Measurements from ENCODE around the gene SLC35F3.
A peak's percentile ranks its signal among the peaks of the same experiment; 100 is the strongest.
"Not testable (repeated sequence)": the region's sequence is repeated elsewhere in the genome, so short reads cannot be mapped to it uniquely, and the experiment has no call there.

The SLC35F3 gene

DNA sequence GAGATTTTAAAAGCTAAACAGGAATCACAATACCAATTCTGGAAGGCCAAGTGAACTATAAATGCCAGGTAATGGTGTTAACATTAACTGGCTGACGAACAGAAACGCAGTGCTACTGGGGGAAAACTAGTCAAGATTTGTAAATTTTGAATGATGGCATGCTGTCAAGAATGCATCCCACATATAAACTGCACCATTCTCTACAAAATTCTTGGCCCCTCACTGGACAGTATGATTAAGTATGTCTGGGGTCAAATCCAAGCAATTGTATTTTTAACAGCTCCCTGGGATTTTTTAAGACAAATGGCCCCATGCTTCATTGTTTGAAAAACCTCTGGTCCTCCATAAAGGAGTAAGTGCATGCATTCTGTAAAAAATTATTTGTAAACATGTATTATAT is 395.6 kb downstream of the SLC35F3 start:
- no peak for DNase-seq

DNA sequence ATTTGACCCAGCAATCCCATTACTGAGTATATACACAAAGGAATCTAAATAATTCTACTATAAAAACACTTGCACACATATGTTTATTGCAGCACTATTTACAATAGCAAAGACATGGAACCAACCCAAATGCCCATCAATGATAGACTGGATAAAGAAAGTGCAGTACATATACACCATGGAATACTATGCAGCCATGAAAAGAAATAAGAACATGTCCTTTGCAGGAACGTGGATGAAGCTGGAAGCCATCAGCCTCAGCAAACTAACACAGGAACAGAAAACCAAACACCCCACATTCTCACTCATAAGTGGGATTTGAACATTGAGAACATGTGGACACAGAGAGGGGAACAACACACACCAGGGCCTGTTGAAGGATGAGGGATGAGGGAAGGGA is 397.2 kb downstream of the SLC35F3 start:
- not testable (repeated sequence) for DNase-seq

DNA sequence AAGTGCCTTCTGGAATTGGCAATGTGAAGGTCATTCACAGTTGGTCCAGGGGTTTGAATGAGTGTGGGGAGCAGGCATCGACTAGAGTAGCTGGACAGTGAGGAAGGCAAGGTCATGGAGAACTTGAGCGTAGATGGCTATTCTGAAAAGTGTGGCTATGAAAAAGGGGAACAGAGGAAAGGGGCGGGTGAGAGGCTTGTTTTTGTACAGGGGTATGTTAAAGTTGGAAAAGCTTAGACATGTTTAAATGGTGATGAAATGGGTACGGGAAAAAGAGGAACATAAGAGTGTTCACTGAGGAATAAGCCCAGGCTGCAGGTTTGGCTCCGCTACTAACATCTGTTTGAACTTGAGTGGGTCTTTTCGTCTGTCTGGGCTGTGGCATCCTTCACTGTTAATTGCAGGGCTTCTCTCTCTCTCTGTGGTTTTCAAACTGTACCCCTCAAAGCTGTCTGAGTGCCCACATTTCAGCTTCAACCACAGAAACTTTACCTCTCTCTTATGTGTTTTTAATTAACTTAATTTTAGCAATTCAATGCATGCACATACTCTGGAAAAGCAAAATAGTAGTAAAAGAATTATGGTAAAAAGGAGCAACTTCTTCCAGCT is 398.0 kb downstream of the SLC35F3 start:
- no peak for DNase-seq

DNA sequence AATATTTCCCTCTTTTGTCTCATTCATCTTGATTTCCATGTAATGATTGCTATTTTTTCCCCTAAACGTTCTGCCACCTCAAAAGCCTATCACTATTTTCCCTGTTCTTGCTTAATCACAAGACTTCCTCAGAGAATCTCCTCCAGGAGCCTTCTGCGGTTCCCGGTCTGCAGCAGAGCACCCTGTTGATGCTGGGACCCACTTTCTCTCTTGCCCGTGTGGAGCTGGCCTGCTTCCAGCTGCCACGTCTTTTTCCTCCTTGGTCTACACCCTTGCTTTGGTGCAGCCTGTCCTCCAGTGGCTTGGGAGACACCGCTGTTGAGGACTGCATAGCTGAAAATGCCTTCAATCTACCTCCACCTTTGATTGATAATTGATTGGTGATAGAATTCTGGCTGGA is 398.8 kb downstream of the SLC35F3 start:
- DNase-seq, result no peak

DNA sequence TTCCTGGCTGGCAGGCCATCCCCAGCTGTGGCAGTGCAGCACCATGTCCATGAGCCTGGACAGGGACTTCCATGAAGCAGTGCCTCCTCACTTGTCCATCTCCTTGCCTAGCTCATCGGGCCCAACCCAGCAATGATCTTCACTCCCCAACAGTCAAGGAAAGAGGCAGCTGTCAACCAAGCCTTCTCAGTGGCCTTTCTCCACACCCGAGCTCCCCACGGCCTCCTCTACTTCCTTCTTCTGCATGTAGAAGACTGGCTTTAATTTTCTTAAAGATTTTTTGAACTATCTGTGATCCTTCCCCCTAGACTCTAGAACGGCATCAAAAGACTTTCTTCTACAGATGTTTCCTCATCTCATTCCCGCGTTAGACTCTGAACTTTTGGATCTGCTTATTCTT is 403.2 kb downstream of the SLC35F3 start:
- no peak for DNase-seq

DNA sequence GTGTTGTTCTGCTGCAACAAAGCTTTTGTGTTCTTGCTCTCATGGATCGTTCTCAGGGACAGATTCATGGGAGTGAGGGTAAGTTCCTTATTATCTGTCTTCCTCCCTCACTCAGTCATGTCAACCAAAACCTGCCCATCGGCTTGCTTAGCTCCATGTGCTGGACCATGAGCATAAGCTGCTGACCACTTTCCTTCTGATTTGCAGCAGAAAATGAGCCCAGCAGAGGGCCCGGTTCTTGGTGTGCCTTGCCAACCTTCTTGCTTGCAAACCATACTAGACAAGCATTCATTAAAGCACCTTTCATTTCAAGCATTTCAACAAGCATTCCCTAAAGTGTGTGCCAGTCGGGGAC is 404.7 kb downstream of the SLC35F3 start:
- no peak for DNase-seq

DNA sequence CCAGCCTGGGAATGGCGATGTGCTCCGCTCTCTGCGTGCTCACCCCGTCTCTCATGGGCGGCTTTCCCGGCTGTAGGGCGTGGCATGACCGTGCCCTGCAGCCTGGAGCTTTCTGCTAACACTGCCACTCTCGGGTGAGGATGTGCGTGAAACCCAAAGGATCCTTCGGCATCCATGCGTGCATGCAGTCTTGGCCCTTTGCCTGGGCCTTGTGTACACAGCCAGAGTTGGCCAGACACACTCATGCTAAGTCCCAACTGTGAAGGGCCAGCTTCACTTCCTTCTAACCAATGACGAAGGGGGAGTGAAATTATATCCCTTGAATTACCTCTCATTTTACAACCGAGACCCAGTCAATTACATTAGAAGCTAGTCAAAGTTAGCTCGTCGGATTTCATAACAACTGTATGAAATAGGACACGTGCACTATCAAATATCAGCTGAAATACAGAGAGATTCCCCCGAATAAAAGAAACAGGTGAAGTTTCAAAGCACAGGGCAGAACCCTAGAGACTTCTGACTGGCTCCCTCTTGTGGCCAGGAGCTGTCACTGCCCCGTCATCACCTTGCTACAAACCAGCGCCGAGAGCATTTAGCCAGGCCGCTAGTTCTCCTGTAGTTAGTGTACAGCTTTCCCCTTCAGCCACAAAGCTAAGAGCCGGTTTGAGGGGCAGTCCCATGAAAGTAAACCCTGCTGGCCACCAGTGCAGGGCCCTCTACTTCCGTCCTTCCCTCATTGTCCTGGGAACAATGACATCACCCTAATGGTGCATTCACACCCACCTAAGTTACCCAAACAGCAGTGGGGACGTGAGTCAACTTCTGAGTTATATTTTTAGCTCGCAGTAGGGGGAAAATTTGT is 405.4 kb downstream of the SLC35F3 start:
- DNase-seq, result peak; percentile 62

DNA sequence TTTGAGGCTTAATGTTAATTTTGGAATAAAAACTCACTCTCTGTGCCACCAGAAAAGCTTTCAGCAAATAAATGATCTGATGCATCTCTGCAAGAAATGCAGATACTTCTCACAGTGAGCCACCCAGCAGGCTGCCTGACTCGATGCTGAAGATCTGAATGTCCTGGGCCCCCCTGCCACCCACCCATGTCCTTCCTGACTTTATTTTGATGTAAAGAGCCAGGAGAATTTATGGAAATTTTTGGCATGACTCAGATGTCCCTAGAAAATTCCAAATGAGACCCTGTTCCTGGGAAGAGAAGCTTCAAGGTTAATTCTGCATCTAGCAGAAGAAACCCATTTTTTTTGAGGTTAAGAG is 406.0 kb downstream of the SLC35F3 start:
- no peak for DNase-seq

DNA sequence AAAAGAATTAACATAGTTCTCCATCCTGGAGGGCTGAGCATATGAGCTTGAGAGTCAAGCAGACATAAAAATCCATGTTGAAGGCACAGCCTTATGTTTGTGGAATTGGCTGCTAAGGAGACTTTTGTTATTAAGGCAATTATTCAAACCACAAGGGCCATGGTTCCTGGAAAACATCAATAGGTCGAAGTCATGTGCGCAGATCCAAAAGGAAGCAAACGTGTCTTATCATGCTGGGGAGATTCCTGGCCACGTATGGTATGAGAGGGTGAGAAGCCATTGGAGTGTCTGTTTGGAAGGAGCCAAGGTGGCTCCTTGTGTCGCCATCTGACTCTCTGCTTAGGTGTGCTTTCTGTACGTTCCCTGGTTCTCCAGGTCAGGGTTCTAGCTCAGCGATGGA is 406.9 kb downstream of the SLC35F3 start:
- no peak for DNase-seq

DNA sequence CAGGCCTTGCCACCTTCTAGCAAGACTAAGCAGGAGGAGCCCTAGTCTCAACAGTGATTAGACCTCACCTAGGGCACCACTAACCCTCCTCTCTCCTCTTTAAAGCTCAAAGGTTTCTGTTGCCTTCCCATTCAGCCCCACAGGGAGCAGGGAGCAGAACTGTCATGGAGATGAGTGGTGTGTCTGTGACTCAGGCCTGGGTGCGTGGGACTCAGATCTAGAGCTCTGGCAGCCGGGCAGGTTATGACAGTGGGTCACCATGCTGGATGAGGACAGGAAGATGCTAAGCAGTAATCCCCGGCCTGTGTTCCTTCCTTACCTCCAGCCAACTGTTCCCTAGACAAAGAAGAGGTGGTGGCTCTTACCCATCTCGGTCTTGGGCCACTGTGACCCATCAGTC is 408.7 kb downstream of the SLC35F3 start:
- no peak for DNase-seq

DNA sequence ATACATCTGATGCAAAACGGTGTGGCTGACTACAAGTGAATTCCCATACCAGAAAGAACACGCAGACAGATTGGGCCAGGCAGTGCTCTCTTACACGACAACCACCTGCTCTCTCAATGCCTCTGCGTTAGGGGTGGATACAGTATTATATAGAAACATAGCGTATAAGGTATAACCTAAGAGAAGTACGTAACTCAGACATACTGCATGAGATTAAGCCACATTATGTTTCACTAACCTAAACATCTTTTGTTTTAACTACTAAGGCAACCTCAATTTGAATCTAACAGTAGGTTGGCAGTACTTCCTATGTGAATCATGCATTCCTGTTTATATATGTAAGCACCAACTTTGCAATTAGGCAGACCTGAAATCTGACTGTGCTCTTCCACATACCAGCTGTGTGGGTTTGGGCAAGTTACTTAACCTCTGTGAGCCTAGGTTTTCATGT is 410.6 kb downstream of the SLC35F3 start:
- DNase-seq, result no peak

DNA sequence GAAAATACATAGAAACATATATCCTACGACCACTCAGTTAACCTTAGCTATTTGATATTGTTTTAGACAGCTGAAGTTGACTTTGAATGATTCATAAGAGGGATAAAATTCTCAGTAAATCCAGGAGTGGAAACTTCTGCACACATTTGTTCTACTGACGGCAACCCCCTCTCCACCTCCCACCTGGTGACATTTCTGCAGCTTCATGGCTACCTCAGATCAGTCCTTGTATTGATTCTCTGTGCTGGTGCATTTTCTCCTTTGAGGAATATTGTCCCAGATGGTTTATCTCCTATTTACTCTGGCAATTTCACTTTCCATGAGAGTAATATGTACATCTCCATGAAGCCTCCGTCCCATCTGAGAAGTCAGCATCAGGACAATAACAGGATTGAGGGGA is 411.1 kb downstream of the SLC35F3 start:
- DNase-seq, result no peak

DNA sequence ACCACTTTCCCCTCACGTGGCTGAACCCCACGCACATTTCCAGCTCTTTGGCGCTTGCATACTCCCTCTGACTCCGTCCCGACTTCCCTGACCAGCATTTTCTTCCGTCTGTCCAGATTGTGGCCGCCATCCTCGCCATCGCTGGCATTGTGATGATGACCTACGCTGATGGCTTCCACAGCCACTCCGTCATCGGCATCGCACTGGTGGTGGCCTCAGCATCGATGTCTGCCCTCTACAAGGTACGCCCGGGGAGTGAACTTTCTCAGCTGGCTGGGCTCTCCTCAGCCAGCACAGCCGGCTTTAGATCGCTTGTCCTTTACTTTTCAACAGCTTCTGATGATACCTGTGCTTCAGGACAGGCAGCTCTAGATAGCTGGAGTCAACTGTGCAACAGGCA is 412.0 kb downstream of the SLC35F3 start:
- no peak for DNase-seq

DNA sequence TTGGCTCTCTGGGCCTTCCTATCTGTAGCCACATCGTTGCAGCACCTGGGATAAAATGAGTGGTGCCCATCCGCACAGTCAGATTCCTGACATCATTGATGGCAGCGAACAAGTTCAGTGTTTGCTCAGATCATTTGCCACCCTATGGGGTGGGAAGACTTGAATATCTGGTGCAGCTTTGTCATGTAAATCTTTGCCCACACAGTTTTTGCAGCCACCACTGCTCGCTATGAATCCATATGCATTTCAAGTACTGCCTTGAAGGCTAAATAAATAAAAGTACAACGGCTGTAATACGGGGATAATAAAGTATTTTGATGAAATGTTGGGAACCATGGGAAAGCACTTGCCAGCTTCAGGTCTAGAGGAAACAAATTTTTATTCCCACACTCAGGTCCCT is 412.5 kb downstream of the SLC35F3 start:
- no peak for DNase-seq

DNA sequence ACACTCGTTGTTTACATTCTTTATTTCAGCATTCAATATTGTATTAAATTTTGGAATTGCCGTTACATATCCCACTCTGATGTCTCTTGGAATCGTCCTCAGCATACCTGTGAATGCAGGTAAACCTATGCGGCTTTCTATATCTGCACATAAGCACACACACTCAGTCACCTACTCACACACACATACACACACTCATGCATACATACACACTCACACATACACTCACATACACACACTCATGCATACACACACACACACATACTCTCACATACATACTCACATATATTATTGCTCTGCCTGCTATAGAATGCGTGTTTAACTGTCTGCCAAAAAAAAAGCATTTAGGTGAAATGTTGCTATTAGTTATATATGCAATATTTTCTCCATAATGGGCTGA is 415.6 kb downstream of the SLC35F3 start:
- DNase-seq, result no peak

DNA sequence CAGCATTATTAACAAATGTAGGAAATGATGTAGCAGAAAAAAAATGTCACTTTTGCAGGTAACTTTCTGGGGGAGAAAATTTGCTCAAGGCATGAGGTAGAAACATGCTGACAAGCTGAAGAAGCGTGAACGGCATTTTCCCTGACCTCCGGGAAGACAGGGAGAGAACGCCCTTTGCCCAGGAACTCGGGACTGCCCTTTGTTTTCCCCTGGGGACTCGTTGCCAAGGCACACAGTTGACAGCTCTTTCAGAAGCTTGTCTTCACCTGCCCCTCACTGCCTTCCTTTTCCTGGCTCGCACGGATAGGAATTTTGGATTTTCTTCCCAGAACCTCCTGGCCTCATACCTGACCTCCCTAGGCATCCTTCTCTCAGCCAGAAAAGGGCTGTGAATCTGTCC is 416.1 kb downstream of the SLC35F3 start:
- DNase-seq, result no peak

DNA sequence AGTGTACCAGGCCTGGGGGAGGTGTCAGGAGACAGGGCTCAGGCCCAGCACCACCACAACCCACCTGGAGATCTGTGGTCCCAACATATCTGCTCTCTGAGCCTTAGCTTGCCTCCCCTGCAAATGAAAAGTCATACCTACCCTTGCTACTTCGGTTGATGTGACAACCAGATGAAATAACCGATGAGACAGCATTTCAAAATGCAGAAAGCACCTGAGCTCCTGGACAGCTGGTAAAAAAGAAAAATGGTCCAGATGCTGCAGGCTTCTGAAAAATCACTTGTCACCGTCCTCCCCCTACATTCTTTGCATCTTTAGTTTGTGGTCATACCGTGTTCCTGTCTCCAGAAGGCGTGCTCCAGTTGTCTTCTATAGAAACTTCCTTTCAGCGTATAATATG is 416.8 kb downstream of the SLC35F3 start:
- DNase-seq, result no peak

DNA sequence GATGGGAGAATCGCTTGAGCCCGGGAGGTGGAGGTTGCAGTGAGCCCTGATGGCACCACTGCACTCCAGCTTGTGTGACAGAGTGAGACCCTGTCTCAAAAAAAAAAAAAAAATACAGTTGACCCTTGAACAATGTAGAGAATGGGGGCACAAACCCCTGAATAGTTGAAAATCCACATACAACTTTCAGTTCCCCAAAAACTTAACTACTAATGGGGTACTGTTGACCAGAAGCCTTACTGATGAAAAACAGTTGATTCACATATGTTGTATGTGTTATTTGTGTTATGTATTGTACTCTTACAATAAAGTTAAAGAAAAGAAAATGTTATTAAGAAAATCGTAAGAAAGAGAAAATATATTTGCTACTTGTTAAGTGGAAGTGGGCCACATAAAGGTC is 417.6 kb downstream of the SLC35F3 start:
- no peak for DNase-seq

DNA sequence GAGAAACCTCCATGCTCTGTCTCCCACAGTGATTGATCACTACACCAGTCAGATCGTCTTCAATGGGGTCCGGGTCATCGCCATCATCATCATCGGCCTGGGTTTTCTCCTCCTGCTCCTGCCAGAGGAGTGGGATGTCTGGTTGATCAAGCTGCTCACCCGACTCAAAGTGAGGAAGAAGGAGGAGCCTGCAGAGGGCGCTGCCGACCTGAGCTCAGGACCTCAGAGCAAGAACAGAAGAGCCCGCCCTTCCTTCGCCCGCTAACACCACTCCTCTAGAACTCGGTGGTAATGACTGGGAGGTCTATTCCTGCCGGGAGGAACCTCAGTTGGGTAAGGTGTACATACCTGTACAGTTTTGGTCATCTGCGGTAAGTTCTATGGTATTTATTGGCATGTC is 418.5 kb downstream of the SLC35F3 start:
- peak; percentile 55 for DNase-seq

DNA sequence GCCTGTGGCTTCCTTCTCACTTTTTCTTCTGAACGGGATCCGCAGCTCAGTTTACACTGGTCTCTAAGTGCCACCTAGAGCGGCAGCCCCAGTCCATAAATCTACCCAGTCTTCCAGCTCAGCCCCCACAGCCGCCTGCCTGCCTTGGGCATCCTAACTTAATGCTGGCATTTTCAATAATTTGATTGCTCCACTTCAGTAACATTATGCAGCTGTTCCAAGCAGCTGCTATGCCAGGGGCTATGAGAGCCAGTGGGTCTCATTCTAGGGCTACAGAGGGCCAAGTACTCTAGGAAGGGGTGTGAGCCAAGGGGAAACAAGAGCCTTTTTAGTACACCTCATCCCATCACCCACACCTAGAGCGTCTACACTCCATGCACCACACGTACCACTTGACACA is 420.3 kb downstream of the SLC35F3 start:
- DNase-seq, result no peak

DNA sequence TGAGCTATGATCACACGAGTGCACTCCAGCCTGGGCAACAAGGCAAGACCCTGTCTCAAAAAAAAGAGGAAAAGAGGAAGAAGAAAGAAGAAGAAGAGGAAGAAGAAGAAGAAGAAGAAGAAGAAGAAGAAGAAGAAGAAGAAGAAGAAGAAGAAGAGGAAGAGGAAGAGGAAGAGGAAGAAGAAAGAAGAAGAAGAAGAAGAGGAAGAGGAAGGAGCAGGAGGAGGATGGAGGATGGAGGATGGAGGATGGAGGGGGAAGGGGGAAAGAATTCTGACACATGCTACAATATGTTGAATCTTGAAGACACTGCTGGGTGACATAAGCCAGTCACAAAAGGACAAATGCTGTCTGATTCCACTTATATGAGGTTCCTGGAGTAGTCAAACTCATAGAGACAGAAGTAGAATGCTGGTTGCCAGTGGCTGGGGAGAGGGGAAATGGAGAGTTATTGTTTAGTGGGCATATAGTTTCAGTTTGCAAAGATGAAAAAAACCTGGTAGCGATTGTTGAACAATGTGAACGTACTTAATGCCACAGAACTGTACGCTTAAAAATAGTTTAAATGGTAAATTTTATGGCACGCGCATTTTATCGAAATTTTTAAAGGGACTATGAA is 421.5 kb downstream of the SLC35F3 start:
- no peak for DNase-seq

DNA sequence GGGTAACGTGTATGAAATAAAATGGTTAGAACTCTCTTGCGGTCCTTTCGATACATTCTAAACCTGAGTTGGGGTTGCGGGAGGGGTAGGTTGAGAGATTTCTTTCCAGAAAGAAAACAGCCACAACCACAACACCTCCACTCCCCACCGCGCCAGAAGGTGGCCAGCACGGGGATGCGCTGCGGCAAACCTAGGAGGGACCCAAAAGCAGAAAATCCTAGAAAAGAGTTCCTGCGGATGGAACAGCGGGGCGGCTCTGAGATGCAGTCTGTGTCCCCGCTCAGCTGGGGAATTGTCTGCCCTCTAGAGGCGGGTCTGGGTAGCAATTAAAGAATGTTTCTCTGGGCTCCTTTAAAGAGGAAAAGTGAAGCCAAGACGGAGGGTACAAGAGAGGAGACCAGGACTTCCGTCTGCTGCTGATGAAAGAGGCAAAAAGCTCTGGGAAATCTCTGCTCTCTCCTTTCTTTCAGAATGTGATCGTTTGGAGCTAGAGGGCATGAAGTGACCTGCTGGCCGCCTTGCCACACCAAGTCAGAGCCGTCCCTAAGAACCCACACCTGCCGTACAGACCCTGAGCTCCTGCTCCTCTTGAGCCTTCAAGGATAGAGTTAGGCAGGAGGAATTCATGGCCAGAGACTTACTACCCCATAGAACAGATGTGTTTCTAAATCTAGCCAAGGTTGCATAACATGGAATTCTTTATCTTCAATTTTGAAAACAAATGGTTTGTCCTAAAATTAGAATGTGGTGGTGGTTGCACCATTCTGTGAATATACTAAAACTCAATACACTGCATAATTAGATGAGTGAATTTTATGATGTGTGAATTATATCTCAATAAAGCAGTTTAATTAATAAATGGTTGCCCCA is 422.3 kb downstream of the SLC35F3 start:
- DNase-seq, result peak; percentile 58

DNA sequence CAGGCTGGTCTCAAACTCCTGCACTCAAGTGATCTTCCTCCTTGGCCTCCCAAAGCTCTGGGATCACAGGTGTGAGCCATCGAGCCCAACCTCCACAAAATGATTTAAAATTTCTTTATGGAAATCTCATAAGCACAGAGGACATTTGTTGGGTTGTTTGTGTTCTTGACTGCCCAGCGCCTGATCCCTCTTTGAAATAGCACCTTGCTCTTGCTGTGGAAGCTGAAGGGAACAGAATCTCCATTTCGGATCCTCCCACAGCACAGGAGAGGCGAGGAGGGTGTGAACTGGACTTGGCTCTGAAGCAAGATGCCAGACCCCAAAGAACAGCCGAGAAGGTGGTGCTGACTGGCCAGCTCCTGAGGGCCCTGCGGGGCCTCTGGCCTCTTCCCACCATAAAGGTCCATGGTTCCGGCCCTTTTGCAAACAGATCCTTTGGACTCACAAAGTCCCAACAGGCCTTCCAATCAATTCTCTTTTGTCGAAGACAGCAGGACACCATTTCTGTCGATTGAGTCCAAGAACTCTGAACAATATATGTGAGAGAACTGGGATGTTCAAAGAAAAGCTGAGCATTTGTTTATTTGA is 423.2 kb downstream of the SLC35F3 start:
- no peak for DNase-seq

All from stimulated activated CD4-positive, alpha-beta T cell treated with anti-CD3 and anti-CD28 coated beads, Interleukin-12 subunit alpha, Interleukin-12 subunit beta, amount 100 ng/mL, for 4 hours (primary cell).